Mesothelial cell of epicardium (in vitro differentiated cells): ENCODE results near the gene GRIPAP1. TPM values are rescaled to one million over a fixed set of nuclear protein-coding genes. Genes with fewer than 3 reads are reported as not detected.

Source experiments
- DNase-seq, 2 experiments: peaks; one replicate each; pipeline ENCODE4 v3.0.0; 2021; ENCODE audit warnings: low spot score in 2 of 2; ENCODE audit not compliant: unreplicated experiment in 2 of 2
- H3K27ac Mint-ChIP-seq: 2 replicates; pipeline ENCODE4 v1.8.0; 2021; ENCODE audit warnings: mixed read lengths
- H3K27me3 Mint-ChIP-seq: 2 replicates; pipeline ENCODE4 v1.8.0; 2021; ENCODE audit warnings: low read depth, mixed read lengths
- H3K36me3 Mint-ChIP-seq: 2 replicates; pipeline ENCODE4 v1.8.0; 2021; ENCODE audit warnings: mixed read lengths
- H3K4me1 Mint-ChIP-seq: 2 replicates; pipeline ENCODE4 v1.8.0; 2021; ENCODE audit warnings: mixed read lengths
- H3K4me3 Mint-ChIP-seq: 2 replicates; pipeline ENCODE4 v1.8.0; 2021; ENCODE audit warnings: mild to moderate bottlenecking, moderate library complexity, mixed read lengths
- H3K9me3 Mint-ChIP-seq: 2 replicates; pipeline ENCODE4 v1.8.0; 2021; ENCODE audit warnings: mixed read lengths
- CTCF ChIP-seq: fragments of 200-600 bp; sonication (generic); IDR thresholded peaks from one replicate; pipeline ENCODE4 v1.5.0; 2021; ENCODE audit warnings: antibody characterized with exemption; ENCODE audit not compliant: unreplicated experiment
- total RNA-seq: library from RNA; stranded (reverse); gene quantifications from 3 replicates; pipeline ENCODE4 v1.2.1, GENCODE V29; 2021

GRIPAP1 gene
- total RNA-seq, 1 donor from 2014 or later: 69.7 TPM

- Mint-ChIP-seq H3K27me3 (no peaks in the 10 kb centered on the region), H3K36me3 (peaks cover 27% of the 10 kb centered on the region), H3K9me3 (peaks cover 23% of the 10 kb centered on the region), H3K4me1 (no peaks in the 10 kb centered on the region), H3K4me3 (no peak overlapping the region), H3K27ac (no peak overlapping the region)
- DNase-seq: no peak
- no peak for TF ChIP-seq CTCF
Measured at GRCh38 chrX:48935301-48935670, 66.8 kb downstream of the GRIPAP1 start.

- H3K9me3 Mint-ChIP-seq: peaks cover 26% of the 10 kb centered on the region
- TF ChIP-seq CTCF: no peak
- H3K27me3 Mint-ChIP-seq: no peaks in the 10 kb centered on the region
- H3K36me3 Mint-ChIP-seq: peaks cover 29% of the 10 kb centered on the region
- no peak for DNase-seq
- H3K4me1 Mint-ChIP-seq: no peaks in the 10 kb centered on the region
- no peak overlapping the region for H3K4me3 Mint-ChIP-seq
- H3K27ac Mint-ChIP-seq: no peak overlapping the region
Measured at GRCh38 chrX:48934581-48935300, 67.3 kb downstream of the GRIPAP1 start.

GRCh38 chrX:48933757-48934156, 68.3 kb downstream of the GRIPAP1 start:
- no peak for DNase-seq
- Mint-ChIP-seq H3K4me3 (no peak overlapping the region), H3K4me1 (no peaks in the 10 kb centered on the region), H3K27me3 (no peaks in the 10 kb centered on the region), H3K27ac (no peak overlapping the region), H3K36me3 (peaks cover 29% of the 10 kb centered on the region), H3K9me3 (peaks cover 26% of the 10 kb centered on the region)
- no peak for TF ChIP-seq CTCF

- no peak overlapping the region for H3K4me3 Mint-ChIP-seq
- no peak for DNase-seq
- H3K36me3 Mint-ChIP-seq: peaks cover 24% of the 10 kb centered on the region
- TF ChIP-seq CTCF: no peak
- no peak overlapping the region for H3K27ac Mint-ChIP-seq
- H3K27me3 Mint-ChIP-seq: no peaks in the 10 kb centered on the region
- no peaks in the 10 kb centered on the region for H3K4me1 Mint-ChIP-seq
- peaks cover 16% of the 10 kb centered on the region for H3K9me3 Mint-ChIP-seq
Measured at GRCh38 chrX:48927736-48928382, 74.2 kb downstream of the GRIPAP1 start.

GRCh38 chrX:48927123-48927522, 74.9 kb downstream of the GRIPAP1 start:
- peaks cover 14% of the 10 kb centered on the region for H3K9me3 Mint-ChIP-seq
- no peak for TF ChIP-seq CTCF
- peaks cover 22% of the 10 kb centered on the region for H3K36me3 Mint-ChIP-seq
- H3K4me3 Mint-ChIP-seq: no peak overlapping the region
- H3K27me3 Mint-ChIP-seq: no peaks in the 10 kb centered on the region
- H3K4me1 Mint-ChIP-seq: no peaks in the 10 kb centered on the region
- no peak for DNase-seq
- H3K27ac Mint-ChIP-seq: no peak overlapping the region
